ENCODE results near the gene GPC3.

GPC3 gene

GRCh38 chrX:133938530-133938929, 46.9 kb downstream of the GPC3 start:
- Mint-ChIP-seq H3K9me3 (no peaks in the 10 kb centered on the region), H3K4me3 (no peak overlapping the region), H3K27ac (no peak overlapping the region), H3K27me3 (no peaks in the 10 kb centered on the region), H3K36me3 (no peaks in the 10 kb centered on the region), H3K4me1 (no peaks in the 10 kb centered on the region)
- ATAC-seq, result no peak

DNA sequence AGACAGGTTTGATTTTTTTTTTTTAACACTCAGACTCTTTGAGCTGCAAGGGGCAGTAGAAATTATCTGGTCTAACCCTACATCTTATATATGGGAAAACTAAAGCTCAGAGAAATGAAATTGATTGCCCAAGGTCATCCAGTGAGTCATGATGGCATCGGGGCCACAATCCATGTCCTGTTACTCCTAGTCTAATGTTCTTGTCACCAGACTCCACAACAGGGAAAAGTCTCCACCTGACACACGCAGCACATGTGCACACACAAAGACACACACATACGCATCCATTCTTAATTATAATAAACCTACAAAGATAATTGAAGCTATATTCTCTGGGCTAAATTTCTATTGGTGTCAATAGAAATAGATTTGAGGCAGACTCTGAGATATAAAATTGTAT, 48.4 kb downstream of the GPC3 start:
- no peaks in the 10 kb centered on the region for H3K9me3 Mint-ChIP-seq
- no peaks in the 10 kb centered on the region for H3K36me3 Mint-ChIP-seq
- no peaks in the 10 kb centered on the region for H3K4me1 Mint-ChIP-seq
- no peak overlapping the region for H3K27ac Mint-ChIP-seq
- H3K27me3 Mint-ChIP-seq, result no peaks in the 10 kb centered on the region
- ATAC-seq, result no peak
- no peak overlapping the region for H3K4me3 Mint-ChIP-seq

- no peak for ATAC-seq
- no peaks in the 10 kb centered on the region for H3K4me1 Mint-ChIP-seq
- no peak overlapping the region for H3K4me3 Mint-ChIP-seq
- no peaks in the 10 kb centered on the region for H3K9me3 Mint-ChIP-seq
- H3K27ac Mint-ChIP-seq, result no peak overlapping the region
- no peaks in the 10 kb centered on the region for H3K36me3 Mint-ChIP-seq
- no peaks in the 10 kb centered on the region for H3K27me3 Mint-ChIP-seq
Observed at GRCh38 chrX:133935076-133935475, 50.3 kb downstream of the GPC3 start.

- Mint-ChIP-seq H3K36me3 (no peaks in the 10 kb centered on the region), H3K27me3 (no peaks in the 10 kb centered on the region), H3K4me1 (no peaks in the 10 kb centered on the region), H3K27ac (no peak overlapping the region), H3K9me3 (no peaks in the 10 kb centered on the region), H3K4me3 (no peak overlapping the region)
- no peak for ATAC-seq
Observed at GRCh38 chrX:133933316-133933715, 52.1 kb downstream of the GPC3 start.

DNA sequence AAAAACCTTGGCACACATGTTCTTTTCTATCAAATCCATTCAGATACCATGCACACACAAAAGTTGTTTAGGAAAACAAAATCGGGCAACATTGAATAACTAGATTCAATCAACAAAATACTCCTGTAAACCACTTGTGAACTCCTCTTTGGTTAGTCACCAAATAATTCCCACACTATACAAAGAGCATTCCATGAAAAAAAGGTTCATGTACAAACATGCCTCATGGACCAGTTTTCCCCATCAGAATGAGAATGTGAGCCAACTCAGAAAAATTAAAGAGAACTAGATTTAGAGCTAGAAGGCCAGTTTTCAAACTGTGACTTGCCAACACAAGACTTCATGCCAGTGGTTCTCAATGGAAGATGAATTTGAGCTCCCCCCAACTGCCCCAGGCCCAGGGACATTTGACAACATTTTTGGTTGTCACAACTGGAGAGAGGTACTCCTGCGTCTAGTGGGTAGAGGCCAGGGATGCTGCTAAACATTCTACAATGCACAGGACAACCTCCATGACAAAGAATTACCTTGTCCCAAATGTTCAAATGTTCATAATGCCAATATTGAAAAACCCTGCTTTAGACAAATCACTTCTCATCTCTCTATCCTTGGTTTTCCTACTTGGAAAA, 55.4 kb downstream of the GPC3 start:
- Mint-ChIP-seq H3K27me3 (no peaks in the 10 kb centered on the region), H3K27ac (no peak overlapping the region), H3K9me3 (no peaks in the 10 kb centered on the region), H3K4me3 (no peak overlapping the region), H3K36me3 (no peaks in the 10 kb centered on the region), H3K4me1 (no peaks in the 10 kb centered on the region)
- no peak for ATAC-seq

DNA sequence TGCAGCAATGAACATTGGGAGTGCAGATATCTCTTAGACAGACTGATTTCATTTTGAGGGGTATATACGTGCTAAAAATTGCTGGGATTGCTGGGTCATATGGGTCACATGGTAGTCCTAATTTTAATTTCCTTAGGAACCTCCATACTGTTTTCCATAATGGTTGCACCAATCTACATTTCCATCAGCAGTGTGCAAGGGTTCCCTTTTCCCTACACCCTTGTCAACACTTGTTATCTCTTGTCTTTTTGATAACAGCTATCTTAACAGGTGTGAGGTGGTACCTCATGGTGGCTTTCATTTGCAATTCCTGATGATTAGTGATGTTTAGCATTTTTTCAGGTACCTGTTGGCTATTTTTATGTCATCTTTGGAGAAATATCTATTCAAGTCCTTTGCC, 57.0 kb downstream of the GPC3 start:
- no peaks in the 10 kb centered on the region for H3K27me3 Mint-ChIP-seq
- no peak overlapping the region for H3K27ac Mint-ChIP-seq
- H3K4me3 Mint-ChIP-seq, result no peak overlapping the region
- no peaks in the 10 kb centered on the region for H3K9me3 Mint-ChIP-seq
- ATAC-seq, result no peak
- H3K4me1 Mint-ChIP-seq, result no peaks in the 10 kb centered on the region
- no peaks in the 10 kb centered on the region for H3K36me3 Mint-ChIP-seq

DNA sequence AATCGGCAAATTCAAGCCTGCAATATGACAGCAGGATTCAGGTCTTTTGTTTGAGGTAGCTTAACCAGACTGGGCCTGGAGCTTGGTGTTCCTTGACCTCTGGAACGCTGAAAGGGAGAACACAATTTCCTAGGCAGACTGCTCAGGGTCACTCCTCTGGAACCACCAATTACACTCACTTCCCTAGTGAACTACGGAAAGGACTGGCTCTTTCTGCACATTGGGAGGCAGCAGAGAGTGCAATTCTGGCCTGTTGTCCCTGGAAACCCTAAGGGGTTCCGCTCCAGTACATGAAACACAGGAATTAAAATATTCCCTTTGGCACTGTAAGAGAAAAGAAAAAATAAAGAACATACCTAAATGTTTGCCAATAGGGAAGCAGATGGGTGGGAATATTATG, 58.6 kb downstream of the GPC3 start:
- Mint-ChIP-seq H3K36me3 (no peaks in the 10 kb centered on the region), H3K4me3 (no peak overlapping the region), H3K4me1 (peaks cover 2% of the 10 kb centered on the region), H3K27me3 (no peaks in the 10 kb centered on the region), H3K9me3 (no peaks in the 10 kb centered on the region), H3K27ac (no peak overlapping the region)
- no peak for ATAC-seq

DNA sequence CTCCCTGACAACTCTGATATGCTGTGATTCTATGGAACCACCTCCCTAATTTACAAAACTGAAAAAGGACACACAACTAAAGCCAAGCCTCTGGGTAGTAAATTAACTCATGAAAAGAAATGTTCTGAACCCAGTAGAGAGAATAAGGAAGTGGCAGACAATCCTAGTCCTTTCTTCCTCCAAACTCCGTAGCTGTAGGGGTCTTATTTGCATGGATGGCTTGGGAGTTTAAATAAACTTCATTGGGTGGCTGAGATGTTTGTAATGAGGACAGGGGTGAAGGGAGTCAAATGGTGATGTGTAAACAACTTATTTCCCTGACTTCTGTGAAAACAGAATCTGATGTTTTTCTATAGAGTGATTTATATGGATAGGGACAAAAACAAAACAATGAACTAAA, 59.3 kb downstream of the GPC3 start:
- H3K36me3 Mint-ChIP-seq, result no peaks in the 10 kb centered on the region
- ATAC-seq, result no peak
- peaks cover 5% of the 10 kb centered on the region for H3K4me1 Mint-ChIP-seq
- no peaks in the 10 kb centered on the region for H3K27me3 Mint-ChIP-seq
- no peaks in the 10 kb centered on the region for H3K9me3 Mint-ChIP-seq
- H3K4me3 Mint-ChIP-seq, result no peak overlapping the region
- no peak overlapping the region for H3K27ac Mint-ChIP-seq

GRCh38 chrX:133924548-133924947, 60.8 kb downstream of the GPC3 start:
- no peaks in the 10 kb centered on the region for H3K9me3 Mint-ChIP-seq
- no peak overlapping the region for H3K4me3 Mint-ChIP-seq
- ATAC-seq, result no peak
- H3K27ac Mint-ChIP-seq, result no peak overlapping the region
- H3K36me3 Mint-ChIP-seq, result no peaks in the 10 kb centered on the region
- peaks cover 5% of the 10 kb centered on the region for H3K4me1 Mint-ChIP-seq
- no peaks in the 10 kb centered on the region for H3K27me3 Mint-ChIP-seq

DNA sequence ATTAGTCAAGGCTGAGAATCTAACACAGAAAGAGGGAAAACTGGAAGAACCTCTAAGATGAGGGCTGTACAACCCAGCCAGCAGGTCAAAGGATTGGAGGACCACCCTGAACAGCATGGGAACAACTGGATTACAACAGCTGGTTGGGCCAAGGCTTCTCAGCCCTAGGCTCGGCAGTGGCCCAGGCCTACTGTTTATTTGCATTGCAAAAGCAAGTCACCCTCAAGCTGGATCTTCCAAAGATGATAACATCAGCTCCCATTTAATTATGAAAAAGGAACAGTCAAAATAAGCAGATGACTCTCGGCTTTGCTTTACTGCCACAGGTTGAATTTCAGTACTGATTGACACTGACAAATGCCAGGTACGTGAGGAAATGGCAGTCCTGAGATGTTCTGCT, 61.8 kb downstream of the GPC3 start:
- Mint-ChIP-seq H3K4me1 (peaks cover 5% of the 10 kb centered on the region), H3K36me3 (no peaks in the 10 kb centered on the region), H3K9me3 (no peaks in the 10 kb centered on the region), H3K27me3 (no peaks in the 10 kb centered on the region), H3K27ac (no peak overlapping the region), H3K4me3 (no peak overlapping the region)
- no peak for ATAC-seq

- no peaks in the 10 kb centered on the region for H3K27me3 Mint-ChIP-seq
- H3K27ac Mint-ChIP-seq, result peak overlapping the region; percentile 24
- H3K9me3 Mint-ChIP-seq, result no peaks in the 10 kb centered on the region
- peaks cover 5% of the 10 kb centered on the region for H3K4me1 Mint-ChIP-seq
- H3K4me3 Mint-ChIP-seq, result no peak overlapping the region
- H3K36me3 Mint-ChIP-seq, result no peaks in the 10 kb centered on the region
- ATAC-seq, result no peak
Observed at GRCh38 chrX:133923113-133923512, 62.3 kb downstream of the GPC3 start.

DNA sequence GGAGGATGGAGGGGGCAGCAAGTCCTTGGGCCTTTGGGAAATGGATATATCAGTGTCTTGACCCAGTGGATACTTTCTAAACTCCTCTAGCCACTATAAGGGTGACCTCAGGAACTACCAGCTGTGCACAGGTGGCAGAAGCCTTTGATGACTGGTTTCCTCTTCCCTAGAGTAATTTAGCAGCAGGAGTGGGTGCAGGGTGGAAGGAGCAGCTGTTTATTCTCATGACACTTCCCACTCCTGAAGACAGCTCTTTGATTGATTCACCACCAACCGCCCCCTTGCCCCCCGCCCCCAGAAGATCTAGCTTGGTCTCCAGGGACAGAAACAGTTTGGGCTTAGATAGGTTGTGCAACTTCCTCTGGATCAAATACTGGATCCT, 63.0 kb downstream of the GPC3 start:
- Mint-ChIP-seq H3K27me3 (no peaks in the 10 kb centered on the region), H3K27ac (no peak overlapping the region), H3K9me3 (no peaks in the 10 kb centered on the region), H3K4me3 (no peak overlapping the region), H3K36me3 (no peaks in the 10 kb centered on the region), H3K4me1 (peaks cover 5% of the 10 kb centered on the region)
- no peak for ATAC-seq

GRCh38 chrX:133921764-133922389, 63.5 kb downstream of the GPC3 start:
- no peaks in the 10 kb centered on the region for H3K27me3 Mint-ChIP-seq
- no peaks in the 10 kb centered on the region for H3K36me3 Mint-ChIP-seq
- no peak overlapping the region for H3K27ac Mint-ChIP-seq
- H3K9me3 Mint-ChIP-seq, result no peaks in the 10 kb centered on the region
- H3K4me1 Mint-ChIP-seq, result peaks cover 5% of the 10 kb centered on the region
- H3K4me3 Mint-ChIP-seq, result no peak overlapping the region
- peak; percentile 20 for ATAC-seq

DNA sequence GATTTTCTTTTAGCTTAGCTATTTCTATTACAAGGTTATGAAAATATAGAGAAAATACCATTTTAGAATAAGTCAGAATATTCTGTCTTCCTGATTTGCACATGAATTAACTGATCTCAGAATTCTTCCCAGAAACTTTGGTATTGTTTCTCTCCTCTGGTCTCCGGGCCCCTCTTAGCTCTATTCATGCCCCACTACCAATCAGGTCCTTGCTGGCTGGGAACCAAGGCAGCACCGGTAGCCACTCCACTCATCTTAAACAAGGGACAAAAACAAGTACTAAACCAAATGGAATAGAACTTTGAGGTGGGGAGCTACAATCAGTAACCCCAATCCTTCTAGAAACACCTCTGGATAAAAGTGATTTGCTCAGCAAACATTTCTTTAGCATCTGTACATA, 64.3 kb downstream of the GPC3 start:
- no peaks in the 10 kb centered on the region for H3K36me3 Mint-ChIP-seq
- ATAC-seq, result no peak
- no peak overlapping the region for H3K27ac Mint-ChIP-seq

GRCh38 chrX:133918361-133918771, 67.0 kb downstream of the GPC3 start:
- Mint-ChIP-seq H3K36me3 (no peaks in the 10 kb centered on the region), H3K27ac (no peak overlapping the region), H3K4me3 (no peak overlapping the region), H3K27me3 (no peaks in the 10 kb centered on the region), H3K9me3 (no peaks in the 10 kb centered on the region), H3K4me1 (peaks cover 5% of the 10 kb centered on the region)
- no peak for ATAC-seq

More for the DNA sequence above, 64.3 kb downstream of the GPC3 start:
- Mint-ChIP-seq H3K4me1 (peaks cover 5% of the 10 kb centered on the region), H3K27me3 (no peaks in the 10 kb centered on the region), H3K4me3 (no peak overlapping the region), H3K9me3 (no peaks in the 10 kb centered on the region)

DNA sequence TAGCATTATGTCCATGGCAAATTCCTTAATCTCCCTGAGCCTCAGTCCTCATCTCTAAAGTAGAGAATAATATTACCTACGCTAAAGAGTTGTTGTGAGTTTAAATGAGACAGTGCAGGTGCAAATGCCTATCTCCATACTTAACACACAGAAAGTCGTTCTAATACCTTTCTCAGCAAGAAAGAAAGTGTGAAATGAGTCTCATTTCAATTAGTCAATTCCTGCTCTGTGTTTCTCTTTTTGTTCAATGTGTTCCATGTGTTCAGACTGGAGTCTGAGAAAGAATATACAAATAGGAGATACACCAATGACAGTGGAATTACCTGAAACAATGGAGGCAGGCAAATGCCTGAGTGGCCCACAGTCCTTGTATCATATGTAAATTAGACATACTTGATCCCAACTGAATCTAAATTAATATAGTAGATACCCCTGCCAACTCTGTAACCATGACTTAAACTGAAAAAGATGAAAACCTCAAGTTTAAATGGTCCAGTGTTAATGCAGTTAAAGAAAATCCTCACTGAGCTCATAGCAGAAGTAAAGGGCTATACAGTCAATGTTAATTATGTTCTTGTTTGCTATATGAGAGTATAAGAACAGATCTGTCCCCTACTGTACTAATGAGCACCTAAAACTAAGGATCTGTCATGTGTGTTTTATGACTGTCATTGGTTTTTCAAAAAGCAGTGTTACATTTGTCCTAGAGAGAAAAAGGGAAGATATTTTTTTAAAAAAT, 68.2 kb downstream of the GPC3 start:
- Mint-ChIP-seq H3K4me3 (no peak overlapping the region), H3K36me3 (no peaks in the 10 kb centered on the region), H3K27me3 (no peaks in the 10 kb centered on the region), H3K9me3 (no peaks in the 10 kb centered on the region), H3K4me1 (peaks cover 5% of the 10 kb centered on the region), H3K27ac (no peak overlapping the region)
- no peak for ATAC-seq
